ENCODE measurements around the gene ZNF865.

GRCh38 chr19:55605207-55605636, 225 bp upstream of the ZNF865 start:
- TF ChIP-seq CTCF (optimal IDR thresholded peaks at IDR 0.05 in 1 of 3, IDR thresholded peaks at IDR 0.05 in 1 of 3, conservative IDR thresholded peaks at IDR 0.05 in 1 of 3; ENCODE audit: extremely low read depth in 1 of 3, insufficient read depth in 2 of 3, low read length in 3 of 3) (no peak), EZH2 (IDR thresholded peaks at IDR 0.05; ENCODE audit: low read length) (no peak)
